K562 (cell line): ENCODE measurements around the gene CHRM4. TPM values are rescaled to one million over a fixed set of nuclear protein-coding genes. Genes with fewer than 3 reads are reported as not detected.
A peak's percentile ranks its signal among the peaks of the same experiment; 100 is the strongest.

ENCODE experiments used
- BHLHE40 ChIP-seq: IDR thresholded peaks from 2 replicates; pipeline ENCODE4 v1.6.1; 2011; ENCODE audit warnings: low read length, improper control_type of control experiment
- CHAMP1 ChIP-seq: fragments of 450-650 bp; IDR thresholded peaks from 2 replicates; pipeline ENCODE4 v1.6.1; 2016; ENCODE audit warnings: mild to moderate bottlenecking
- EGR1 ChIP-seq: fragments of 450-650 bp; conservative IDR thresholded peaks from 2 replicates; pipeline ENCODE4 v1.6.1; 2017; ENCODE audit warnings: mild to moderate bottlenecking
- ELF1 ChIP-seq: fragments of 200-800 bp; sonication (Bioruptor generic); IDR thresholded peaks from 2 replicates; pipeline ENCODE4 v1.6.1; 2016; ENCODE audit warnings: missing genetic modification characterization, missing compliant biosample characterization
- KHSRP ChIP-seq: fragments of 450-650 bp; IDR thresholded peaks from 2 replicates; pipeline ENCODE4 v1.6.1; 2017
- NUFIP1 ChIP-seq: fragments of 450-650 bp; IDR thresholded peaks from 2 replicates; pipeline ENCODE4 v1.6.1; 2018; ENCODE audit not compliant: partially characterized antibody
- PCBP2 ChIP-seq: fragments of 200-400 bp; formaldehyde crosslinking; IDR thresholded peaks from 2 replicates; pipeline ENCODE4 v1.6.1; 2018; ENCODE audit warnings: low read length, low read depth, mild to moderate bottlenecking, moderate library complexity; ENCODE audit not compliant: poor library complexity, severe bottlenecking
- RBFOX2 ChIP-seq: fragments of 200-400 bp; formaldehyde crosslinking; IDR thresholded peaks from 2 replicates; pipeline ENCODE4 v1.6.1; 2017; ENCODE audit warnings: low read depth, mild to moderate bottlenecking, low read length, moderate library complexity
- SUPT5H ChIP-seq: fragments of 450-650 bp; IDR thresholded peaks from 2 replicates; pipeline ENCODE4 v1.6.1; 2016
- ZBTB40 ChIP-seq, 2 experiments: fragments of 450-650 bp in 1 of 2; sonication (generic) in 1 of 2; formaldehyde crosslinking in 1 of 2; IDR thresholded peaks; 2 replicates each; pipeline versions ENCODE4 v1.7.1 to v1.9.0; 2016 to 2022; ENCODE audit warnings: inconsistent platforms in 1 of 2, mild to moderate bottlenecking in 1 of 2, missing genetic modification reagents in 1 of 2
- ZFPM2 ChIP-seq: fragments of 250-450 bp; sonication (Bioruptor Pico); IDR thresholded peaks from 2 replicates; pipeline ENCODE4 v1.5.1; 2022; ENCODE audit warnings: mild to moderate bottlenecking
- ZKSCAN1 ChIP-seq: fragments of 150-350 bp; IDR thresholded peaks from 2 replicates; pipeline ENCODE4 v1.6.1; 2016; ENCODE audit warnings: low read depth, low read length
- ZNF347 ChIP-seq: fragments of 450-650 bp; formaldehyde crosslinking; IDR thresholded peaks from 2 replicates; pipeline ENCODE4 v1.4.0; 2020; ENCODE audit warnings: low read depth, mild to moderate bottlenecking, moderate library complexity
- ZNF354B ChIP-seq: fragments of 250-450 bp; sonication (Bioruptor Pico); IDR thresholded peaks from 2 replicates; pipeline ENCODE4 v1.4.0; 2020
- ZNF695 ChIP-seq: fragments of 450-650 bp; formaldehyde crosslinking; IDR thresholded peaks from 2 replicates; pipeline ENCODE4 v1.4.0; 2020; ENCODE audit warnings: mild to moderate bottlenecking, moderate library complexity
- polyA plus RNA-seq, 8 experiments: library from polyadenylated mRNA; depleted of rRNA in 4 of 8; stranded (reverse) in 5 of 8; unstranded in 3 of 8; fragments of >200 nt; fragmentation: Nextera tagmentation in 2 of 8; fragmentation: Illumina TruSeq in 1 of 8; extraction: Ambion mirVana in 2 of 8; extraction: Trizol in 1 of 8; gene quantifications; 2 replicates each; pipeline versions ENCODE4 v1.2.1 to v1.2.3, GENCODE V29; 2011 to 2014; ENCODE audit warnings: inconsistent platforms in 1 of 8, missing spikeins in 1 of 8
- total RNA-seq, 7 experiments: library from RNA; depleted of rRNA in 6 of 7; stranded (reverse); fragments of >200 nt in 6 of 7; fragmentation: Illumina TruSeq in 2 of 7; extraction: Trizol in 2 of 7; gene quantifications; 2 replicates each; pipeline versions ENCODE4 v1.2.1 to v1.2.3, GENCODE V29; 2011 to 2021; ENCODE audit warnings: low replicate concordance in 1 of 7
- TF ChIP-seq, protein P1 (sequence below): sonication (generic); formaldehyde crosslinking; IDR thresholded peaks from 2 replicates; pipeline ENCODE4 v1.5.0; 2020; ENCODE audit warnings: missing genetic modification reagents

Gene CHRM4
- total and polyA plus RNA-seq, 9 of the 15 experiments (the other 6 are each of a cell fraction or from before 2014, with no cell fraction given): 0.22 to 1.3 (median 0.40) TPM; not detected in 2

DNA sequence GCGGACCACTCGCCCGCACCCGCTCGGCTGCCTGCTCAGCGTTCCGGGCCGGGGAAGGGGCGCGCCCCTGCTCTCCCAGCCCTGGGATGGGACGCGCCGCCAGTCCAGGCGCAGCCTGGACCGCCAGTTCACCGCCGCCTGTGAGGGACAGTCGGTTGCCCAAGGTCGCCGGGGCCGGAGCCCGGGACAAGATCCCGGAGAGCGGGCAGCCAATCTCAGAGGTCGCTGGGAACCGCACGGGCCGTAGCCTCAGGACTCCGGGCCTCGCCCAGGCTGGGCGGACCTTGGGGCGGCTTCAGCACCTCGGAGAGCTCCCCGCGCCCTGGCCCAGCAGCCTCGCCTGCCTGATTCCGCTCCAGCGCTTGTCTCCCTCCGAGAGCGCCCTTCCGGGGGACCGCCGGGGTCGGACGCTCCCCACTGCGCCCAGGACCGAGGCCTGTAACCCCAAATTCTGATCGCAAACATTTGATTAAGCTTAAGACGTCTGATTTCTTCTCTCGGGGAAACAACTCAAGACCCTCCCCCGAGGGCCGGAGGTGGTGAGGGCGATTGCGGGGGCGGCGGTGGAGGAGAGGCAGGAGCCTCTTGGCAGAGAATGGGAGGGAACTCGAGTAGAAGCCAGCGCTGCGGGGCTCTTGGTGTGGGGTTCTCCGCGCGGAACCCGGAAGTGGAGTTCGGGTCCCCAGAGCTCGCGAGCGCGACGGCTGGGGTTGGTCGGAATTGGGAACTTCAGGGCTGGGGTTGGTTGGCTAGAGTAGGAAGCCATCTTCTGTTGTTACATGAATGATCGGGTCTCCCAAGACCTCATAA is 1.1 kb upstream of the CHRM4 start (continued):
- TF ChIP-seq ZBTB40 (IDR thresholded peaks at IDR 0.05) (peak; percentile 69), ZBTB40 (CRISPR knock-in tag; IDR thresholded peaks at IDR 0.05) (peak; percentile 70), ZFPM2 (CRISPR knock-in tag) (no peak), BHLHE40 (peak; percentile 86), CHAMP1 (peak; percentile 57; the same call in 1 of the 2 replicates), PCBP2 (no peak), ZNF354B (CRISPR knock-in tag) (no peak), EGR1 (peak; percentile 99), ELF1 (tag) (peak; percentile 67), ZKSCAN1 (no peak), SUPT5H (no peak), NUFIP1 (no peak), ZNF695 (no peak), RBFOX2 (no peak; the same call in 1 of the 2 replicates), KHSRP (no peak), ZNF347 (CRISPR knock-in tag) (no peak)
- TF ChIP-seq, protein P1, sequence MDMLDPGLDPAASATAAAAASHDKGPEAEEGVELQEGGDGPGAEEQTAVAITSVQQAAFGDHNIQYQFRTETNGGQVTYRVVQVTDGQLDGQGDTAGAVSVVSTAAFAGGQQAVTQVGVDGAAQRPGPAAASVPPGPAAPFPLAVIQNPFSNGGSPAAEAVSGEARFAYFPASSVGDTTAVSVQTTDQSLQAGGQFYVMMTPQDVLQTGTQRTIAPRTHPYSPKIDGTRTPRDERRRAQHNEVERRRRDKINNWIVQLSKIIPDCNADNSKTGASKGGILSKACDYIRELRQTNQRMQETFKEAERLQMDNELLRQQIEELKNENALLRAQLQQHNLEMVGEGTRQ (CRISPR knock-in tag): 0 out of 2 replicates have a peak, but pooled peaks have one; percentile 24
